ENCODE measurements around the gene GLI3.

Gene GLI3

GRCh38 chr7:42236266-42236975 lies 588 bp downstream of the GLI3 start:
- no peak for DNase-seq (ENCODE audit: low read depth)

- DNase-seq (ENCODE audit: low read depth), result no peak
Measured at GRCh38 chr7:42235741-42236161, 1.3 kb downstream of the GLI3 start.

GRCh38 chr7:42234736-42235135 lies 2.3 kb downstream of the GLI3 start:
- no peak for DNase-seq (ENCODE audit: low read depth)

GRCh38 chr7:42233695-42234331 lies 3.2 kb downstream of the GLI3 start:
- DNase-seq (ENCODE audit: low read depth), result no peak

GRCh38 chr7:42233171-42233570 lies 3.8 kb downstream of the GLI3 start:
- DNase-seq (ENCODE audit: low read depth), result no peak

- DNase-seq (ENCODE audit: low read depth), result no peak
Measured at GRCh38 chr7:42232275-42232674, 4.7 kb downstream of the GLI3 start.

- no peak for DNase-seq (ENCODE audit: low read depth)
Measured at GRCh38 chr7:42231043-42231787, 5.8 kb downstream of the GLI3 start.

- DNase-seq (ENCODE audit: low read depth), result no peak
Measured at GRCh38 chr7:42227936-42228591, 8.9 kb downstream of the GLI3 start.

- DNase-seq (ENCODE audit: low read depth), result no peak
Measured at GRCh38 chr7:42227541-42227935, 9.5 kb downstream of the GLI3 start.

- DNase-seq (ENCODE audit: low read depth), result no peak
Measured at GRCh38 chr7:42227021-42227420, 10.0 kb downstream of the GLI3 start.

- no peak for DNase-seq (ENCODE audit: low read depth)
Measured at GRCh38 chr7:42226354-42226941, 10.6 kb downstream of the GLI3 start.

- no peak for DNase-seq (ENCODE audit: low read depth)
Measured at GRCh38 chr7:42224391-42225003, 12.5 kb downstream of the GLI3 start.

GRCh38 chr7:42222891-42223290 lies 14.1 kb downstream of the GLI3 start:
- no peak for DNase-seq (ENCODE audit: low read depth)

- no peak for DNase-seq (ENCODE audit: low read depth)
Measured at GRCh38 chr7:42222125-42222524, 14.9 kb downstream of the GLI3 start.

- no peak for DNase-seq (ENCODE audit: low read depth)
Measured at GRCh38 chr7:42221304-42221703, 15.7 kb downstream of the GLI3 start.

GRCh38 chr7:42219447-42219846 lies 17.6 kb downstream of the GLI3 start:
- DNase-seq (ENCODE audit: low read depth), result no peak

- no peak for DNase-seq (ENCODE audit: low read depth)
Measured at GRCh38 chr7:42218248-42218647, 18.8 kb downstream of the GLI3 start.

- DNase-seq (ENCODE audit: low read depth), result no peak
Measured at GRCh38 chr7:42217548-42217947, 19.5 kb downstream of the GLI3 start.

- no peak for DNase-seq (ENCODE audit: low read depth)
Measured at GRCh38 chr7:42217053-42217452, 20.0 kb downstream of the GLI3 start.

GRCh38 chr7:42214060-42214679 lies 22.8 kb downstream of the GLI3 start:
- DNase-seq (ENCODE audit: low read depth), result no peak

- no peak for DNase-seq (ENCODE audit: low read depth)
Measured at GRCh38 chr7:42213093-42213492, 23.9 kb downstream of the GLI3 start.

Measured in stimulated activated CD8-positive, alpha-beta memory T cell treated with anti-CD3 and anti-CD28 coated beads, Interleukin-15, amount 100 ng/mL, for 24 hours (primary cell).